Smooth muscle cell (in vitro differentiated cells): ENCODE data around the gene AMBP. TPM values are rescaled to one million over a fixed set of nuclear protein-coding genes. Genes with fewer than 3 reads are reported as not detected.

Experiments
- DNase-seq: peaks from one replicate; lab custom pipeline; 2025; ENCODE audit not compliant: unreplicated experiment; lab: John Stamatoyannopoulos, UW
- H2AFZ ChIP-seq: fragments of 200-600 bp; sonication (generic); 2 replicates; pipeline ENCODE4 v1.6.0; 2016; ENCODE audit warnings: antibody characterized with exemption, low read depth, mild to moderate bottlenecking
- H3F3A ChIP-seq: fragments of 200-600 bp; sonication (generic); 2 replicates; pipeline ENCODE4 v1.6.0; 2017; ENCODE audit warnings: antibody characterized with exemption, low read depth
- H3K27ac ChIP-seq: fragments of 200-600 bp; sonication (generic); 2 replicates; pipeline ENCODE4 v1.5.1; 2016; ENCODE audit warnings: low read depth, mild to moderate bottlenecking
- H3K27me3 ChIP-seq: fragments of 200-600 bp; sonication (generic); 2 replicates; pipeline ENCODE4 v1.6.1; 2016; ENCODE audit warnings: low read depth, mild to moderate bottlenecking
- H3K36me3 ChIP-seq: fragments of 200-600 bp; sonication (generic); 2 replicates; pipeline ENCODE4 v1.5.1; 2016; ENCODE audit warnings: low read depth
- H3K4me1 ChIP-seq: fragments of 200-600 bp; sonication (generic); 2 replicates; pipeline ENCODE4 v1.5.1; 2016; ENCODE audit warnings: low read depth
- H3K4me2 ChIP-seq: fragments of 200-600 bp; sonication (generic); 2 replicates; pipeline ENCODE4 v1.6.0; 2016; ENCODE audit warnings: mild to moderate bottlenecking
- H3K4me3 ChIP-seq: fragments of 200-600 bp; sonication (generic); 2 replicates; pipeline ENCODE4 v1.5.1; 2016; ENCODE audit warnings: mild to moderate bottlenecking
- H3K79me2 ChIP-seq: fragments of 200-600 bp; sonication (generic); 2 replicates; pipeline ENCODE4 v1.6.0; 2016; ENCODE audit warnings: low read depth, mild to moderate bottlenecking
- H3K9ac ChIP-seq: fragments of 200-600 bp; sonication (generic); 2 replicates; pipeline ENCODE4 v1.6.0; 2016; ENCODE audit warnings: low read depth
- H3K9me3 ChIP-seq: fragments of 200-600 bp; sonication (generic); replicated peaks from 2 replicates; pipeline ENCODE4 v1.5.1; 2016; ENCODE audit warnings: low read depth
- H4K20me1 ChIP-seq: fragments of 200-600 bp; sonication (generic); 2 replicates; pipeline ENCODE4 v1.6.0; 2016; ENCODE audit warnings: low read depth
- WGBS: methylation state at CpG from one replicate; pipeline ENCODE4 v1.1.7; 2016; ENCODE audit warnings: low lambda C conversion rate; 5-methylcytosine and 5-hydroxymethylcytosine counted together
- polyA plus RNA-seq: library from polyadenylated mRNA; unstranded; fragments of >200 nt; fragmentation: Nextera tagmentation; extraction: Ambion mirVana; gene quantifications from 2 replicates; pipeline ENCODE4 v1.2.1, GENCODE V29; 2016
- total RNA-seq: library from RNA; depleted of rRNA; stranded (reverse); fragments of >200 nt; gene quantifications from 2 replicates; pipeline ENCODE4 v1.2.3, GENCODE V29; 2014
- TF ChIP-seq, protein P1 (sequence below): fragments of 200-600 bp; sonication (generic); IDR thresholded peaks from 2 replicates; pipeline ENCODE4 v1.5.1; 2017; ENCODE audit warnings: borderline replicate concordance, mild to moderate bottlenecking, antibody characterized with exemption; ENCODE audit not compliant: insufficient read depth, poor library complexity, severe bottlenecking

AMBP gene
- total and polyA plus RNA-seq, 2 experiments from 2014 or later = 0.35 TPM; not detected in 1

DNA sequence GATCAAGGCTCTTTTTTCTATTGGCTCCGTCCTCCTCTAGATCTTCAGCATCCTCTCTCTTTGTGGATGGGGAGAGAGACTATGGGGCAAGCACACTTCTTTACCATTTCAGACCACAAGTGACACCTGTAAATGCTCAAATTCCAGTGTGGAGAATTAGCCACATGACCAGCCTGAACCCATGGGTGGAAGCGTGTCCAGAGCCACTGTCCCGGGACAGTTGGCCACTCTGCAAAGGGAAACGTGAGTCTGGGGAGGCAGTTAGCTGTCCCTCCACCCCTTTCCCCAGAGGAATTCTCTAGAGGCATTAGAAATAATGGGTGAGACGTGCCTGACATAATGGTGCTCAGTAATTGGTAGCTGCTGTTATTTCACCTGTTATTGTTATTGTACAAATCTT lies 40.9 kb downstream of the AMBP start:
- H3F3A ChIP-seq = no peaks in the 10 kb centered on the region
- DNase-seq = no peak
- no peak overlapping the region for H2AFZ ChIP-seq
- H3K27ac ChIP-seq = no peak overlapping the region
- peaks cover 3% of the 10 kb centered on the region for H3K4me1 ChIP-seq
- peaks cover 8% of the 10 kb centered on the region for H3K36me3 ChIP-seq
- H4K20me1 ChIP-seq = no peaks in the 10 kb centered on the region
- no peaks in the 10 kb centered on the region for H3K9me3 ChIP-seq
- no peak overlapping the region for H3K4me2 ChIP-seq
- no peak overlapping the region for H3K4me3 ChIP-seq
- H3K79me2 ChIP-seq = no peaks in the 10 kb centered on the region
- H3K9ac ChIP-seq = no peak overlapping the region
- TF ChIP-seq, protein P1, sequence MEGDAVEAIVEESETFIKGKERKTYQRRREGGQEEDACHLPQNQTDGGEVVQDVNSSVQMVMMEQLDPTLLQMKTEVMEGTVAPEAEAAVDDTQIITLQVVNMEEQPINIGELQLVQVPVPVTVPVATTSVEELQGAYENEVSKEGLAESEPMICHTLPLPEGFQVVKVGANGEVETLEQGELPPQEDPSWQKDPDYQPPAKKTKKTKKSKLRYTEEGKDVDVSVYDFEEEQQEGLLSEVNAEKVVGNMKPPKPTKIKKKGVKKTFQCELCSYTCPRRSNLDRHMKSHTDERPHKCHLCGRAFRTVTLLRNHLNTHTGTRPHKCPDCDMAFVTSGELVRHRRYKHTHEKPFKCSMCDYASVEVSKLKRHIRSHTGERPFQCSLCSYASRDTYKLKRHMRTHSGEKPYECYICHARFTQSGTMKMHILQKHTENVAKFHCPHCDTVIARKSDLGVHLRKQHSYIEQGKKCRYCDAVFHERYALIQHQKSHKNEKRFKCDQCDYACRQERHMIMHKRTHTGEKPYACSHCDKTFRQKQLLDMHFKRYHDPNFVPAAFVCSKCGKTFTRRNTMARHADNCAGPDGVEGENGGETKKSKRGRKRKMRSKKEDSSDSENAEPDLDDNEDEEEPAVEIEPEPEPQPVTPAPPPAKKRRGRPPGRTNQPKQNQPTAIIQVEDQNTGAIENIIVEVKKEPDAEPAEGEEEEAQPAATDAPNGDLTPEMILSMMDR = no peak
- 98% methylated on average over 5 of the region's 5 CpGs for WGBS
- H3K27me3 ChIP-seq = no peaks in the 10 kb centered on the region

DNA sequence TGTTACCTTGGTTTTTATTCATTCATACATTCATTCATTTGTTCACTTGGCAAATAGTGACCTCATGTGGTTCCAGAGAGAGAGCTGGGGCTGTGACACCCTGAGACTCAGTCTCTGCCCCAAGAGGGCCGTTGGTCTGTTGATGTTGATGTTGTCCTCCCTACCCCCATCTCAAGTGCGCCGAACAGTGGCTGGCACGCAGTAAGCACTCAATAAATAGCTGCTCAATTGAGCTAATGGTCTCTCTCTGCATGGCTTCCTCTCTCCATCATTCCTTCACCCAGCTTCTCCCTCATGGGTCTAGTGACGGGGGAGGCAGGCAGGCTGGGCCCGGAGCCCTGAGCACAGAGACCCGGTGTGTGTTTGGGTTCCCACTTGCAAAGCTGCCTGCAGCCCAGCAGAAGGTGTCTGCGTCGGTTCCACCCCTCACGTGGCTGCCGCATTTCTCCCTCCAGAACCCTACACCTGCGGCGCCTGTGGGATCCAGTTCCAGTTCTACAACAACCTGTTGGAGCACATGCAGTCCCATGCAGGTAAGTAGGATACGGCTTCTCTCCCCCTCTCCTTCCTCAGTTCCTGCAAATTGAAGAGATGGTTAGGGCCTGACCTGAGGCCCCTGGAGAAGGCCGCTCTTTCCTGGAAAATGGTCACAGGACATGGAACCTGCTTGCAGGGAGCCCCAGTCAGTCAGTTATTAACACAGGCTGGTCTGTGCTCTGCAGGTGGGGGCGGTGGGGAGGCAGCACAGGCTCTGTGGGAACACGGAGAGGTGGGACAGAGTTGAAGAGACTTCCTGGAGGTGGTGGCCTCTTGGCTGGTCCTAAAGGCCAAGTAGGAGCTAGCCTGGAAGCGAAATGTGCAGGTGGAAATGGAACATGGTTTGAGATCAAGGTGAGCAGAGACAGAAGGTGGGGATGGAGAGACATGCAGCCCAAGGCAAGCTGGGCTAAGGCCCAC lies 42.0 kb downstream of the AMBP start:
- WGBS = 97% methylated on average over 18 of the region's 18 CpGs
- Histone ChIP-seq H3K27me3 (no peaks in the 10 kb centered on the region), H4K20me1 (no peaks in the 10 kb centered on the region), H3K36me3 (peaks cover 8% of the 10 kb centered on the region), H3K9me3 (no peaks in the 10 kb centered on the region), H3K4me1 (peaks cover 3% of the 10 kb centered on the region), H3K79me2 (no peaks in the 10 kb centered on the region), H3K27ac (no peak overlapping the region), H3K9ac (no peak overlapping the region), H2AFZ (no peak overlapping the region), H3K4me3 (no peak overlapping the region), H3F3A (no peaks in the 10 kb centered on the region), H3K4me2 (no peak overlapping the region)
- TF ChIP-seq, protein P1 = no peak
- no peak for DNase-seq

DNA sequence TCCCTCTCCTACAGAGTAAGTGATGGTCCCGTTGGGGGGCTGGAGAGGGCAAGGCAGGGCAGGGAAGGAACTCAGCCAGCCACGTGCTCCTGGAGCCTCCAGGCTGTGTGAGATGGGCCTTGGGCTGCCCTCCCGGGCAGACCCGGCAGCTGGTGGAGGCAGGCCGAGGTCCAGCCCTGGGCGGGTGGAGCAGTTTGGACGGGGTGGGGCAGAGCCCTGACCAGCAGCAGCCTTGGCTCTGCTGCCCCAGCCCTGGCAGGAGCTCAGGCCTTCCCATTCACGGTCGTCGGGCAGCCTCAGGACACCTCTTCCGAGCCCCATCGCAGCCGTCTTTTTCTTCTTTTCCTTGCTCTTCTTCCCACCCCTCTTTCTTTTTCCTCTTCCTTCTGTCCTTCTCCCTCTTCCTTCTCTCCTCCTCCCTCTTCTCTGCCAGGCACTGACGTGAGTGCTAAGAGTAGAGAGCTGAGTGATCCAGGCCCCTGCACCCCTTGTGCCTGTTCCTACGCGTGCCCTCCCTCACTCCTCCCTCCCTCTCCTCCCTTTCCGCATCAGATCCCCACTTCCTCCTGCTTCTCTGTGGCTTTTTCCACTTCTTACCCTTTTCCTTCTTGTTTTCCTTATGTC lies 42.8 kb downstream of the AMBP start:
- H2AFZ ChIP-seq = no peak overlapping the region
- H3K4me2 ChIP-seq = no peak overlapping the region
- H3K36me3 ChIP-seq = peaks cover 8% of the 10 kb centered on the region
- H3F3A ChIP-seq = no peaks in the 10 kb centered on the region
- H3K27me3 ChIP-seq = no peaks in the 10 kb centered on the region
- H3K4me3 ChIP-seq = no peak overlapping the region
- no peak overlapping the region for H3K9ac ChIP-seq
- H3K4me1 ChIP-seq = peaks cover 3% of the 10 kb centered on the region
- TF ChIP-seq, protein P1 = no peak
- no peak for DNase-seq
- H3K27ac ChIP-seq = no peak overlapping the region
- no peaks in the 10 kb centered on the region for H4K20me1 ChIP-seq
- no peaks in the 10 kb centered on the region for H3K9me3 ChIP-seq
- WGBS = 94% methylated on average over 17 of the region's 17 CpGs
- H3K79me2 ChIP-seq = no peaks in the 10 kb centered on the region
